Panc1 (cell line): Measurements from ENCODE around the gene PHIP. TPM values are rescaled to one million over a fixed set of nuclear protein-coding genes. Genes with fewer than 3 reads are reported as not detected.

Experiments
- ATAC-seq: fragments of 200-7000 bp; cut with Tn5 transposase; 2 replicates; pipeline ENCODE4 v1.9.1; 2020; ENCODE audit warnings: mild to moderate bottlenecking, moderate library complexity
- BruUV-seq: library from RNA; stranded (reverse); fragments of 400-500 nt; replicated peaks from 2 replicates; lab custom pipeline; 2021; lab: Mats Ljungman, UMichigan
- CTCF ChIA-PET: fragments of 300-600 bp; sonication (Branson Sonifier 250); formaldehyde crosslinking; loops from one replicate; lab custom pipeline; 2022; ENCODE audit warnings: antibody characterized with exemption; lab: Charles Lee
- POLR2A ChIA-PET: fragments of 300-600 bp; sonication (Branson Sonifier 250); formaldehyde crosslinking; loops from one replicate; lab custom pipeline; 2022; ENCODE audit warnings: antibody characterized with exemption; lab: Charles Lee
- DNase-seq: peaks from one replicate; pipeline ENCODE4 v3.0.0-alpha.2; 2010; ENCODE audit warnings: low read depth, low spot score
- H3K27ac ChIP-seq: 2 replicates; pipeline ENCODE4 v1.5.1; 2011; ENCODE audit warnings: mild to moderate bottlenecking, low read length, inconsistent platforms
- H3K27me3 ChIP-seq: fragments of 200-500 bp; sonication (Bioruptor generic); 2 replicates; pipeline ENCODE4 v1.6.0; 2014; ENCODE audit warnings: low read length, inconsistent platforms; ENCODE audit not compliant: control insufficient read depth, insufficient read depth
- H3K36me3 ChIP-seq: fragments of 200-500 bp; sonication (Bioruptor generic); 2 replicates; pipeline ENCODE4 v1.5.1; 2014; ENCODE audit warnings: inconsistent platforms, mild to moderate bottlenecking, low read length, moderate library complexity; ENCODE audit not compliant: control insufficient read depth, insufficient read depth
- H3K4me1 ChIP-seq: 2 replicates; pipeline ENCODE4 v1.5.1; 2011; ENCODE audit warnings: inconsistent platforms, mild to moderate bottlenecking, low read length, moderate library complexity; ENCODE audit not compliant: control insufficient read depth, insufficient read depth
- H3K4me3 ChIP-seq, 2 experiments: 2 replicates each; pipeline ENCODE4 v1.5.1; 2011 to 2012; ENCODE audit warnings: low read depth in 2 of 2, low read length in 2 of 2, mild to moderate bottlenecking in 2 of 2, inconsistent platforms in 1 of 2, moderate library complexity in 1 of 2
- H3K9me3 ChIP-seq: fragments of 200-500 bp; sonication (Bioruptor generic); 2 replicates; pipeline ENCODE4 v1.5.1; 2014; ENCODE audit warnings: low read depth, mild to moderate bottlenecking, inconsistent platforms, low read length, moderate library complexity; ENCODE audit not compliant: control insufficient read depth, insufficient read depth
- CTCF ChIP-seq: fragments of 450-650 bp; IDR thresholded peaks from 2 replicates; pipeline ENCODE4 v1.5.1; 2017; ENCODE audit warnings: mild to moderate bottlenecking
- POLR2AphosphoS5 ChIP-seq: IDR thresholded peaks from 2 replicates; pipeline ENCODE4 v1.6.1; 2012; ENCODE audit warnings: mild to moderate bottlenecking, low read depth, low read length, moderate library complexity
- REST ChIP-seq, 2 experiments: IDR thresholded peaks; 2 replicates each; pipeline ENCODE4 v1.6.1; 2011 to 2012; ENCODE audit warnings: low read depth in 2 of 2, control low read depth in 1 of 2, low read length in 1 of 2, mild to moderate bottlenecking in 1 of 2, moderate library complexity in 1 of 2; ENCODE audit not compliant: insufficient read depth in 1 of 2
- SIN3A ChIP-seq: IDR thresholded peaks from 2 replicates; pipeline ENCODE4 v1.6.1; 2012; ENCODE audit warnings: low read depth, mild to moderate bottlenecking, low read length, moderate library complexity, borderline replicate concordance; ENCODE audit not compliant: insufficient read depth
- TCF7L2 ChIP-seq: IDR thresholded peaks from 2 replicates; pipeline ENCODE4 v1.6.1; 2011; ENCODE audit warnings: mild to moderate bottlenecking, low read depth, low read length, inconsistent platforms
- in situ Hi-C: cut with HindIII; loops from 2 replicates; pipeline ENCODE4 v1.10.0; 2016; ENCODE audit warnings: low sequenced_read_pairs, low pct_unique_long_range_greater_than_20kb
- intact Hi-C: fragments of 100-400 bp; cut with micrococcal nuclease; formaldehyde crosslinking; loops from one replicate; pipeline ENCODE4 v1.10.0; 2022; ENCODE audit not compliant: unreplicated experiment
- total RNA-seq: library from RNA; stranded (reverse); gene quantifications from one replicate; pipeline ENCODE4 v1.2.1, GENCODE V29; 2021; ENCODE audit not compliant: unreplicated experiment

Gene PHIP
- total RNA-seq, 1 experiment from 2014 or later, result 28.0 TPM

- Histone ChIP-seq H3K4me3 (no peak overlapping the region), H3K27me3 (no peaks in the 10 kb centered on the region), H3K4me1 (no peaks in the 10 kb centered on the region), H3K27ac (no peak overlapping the region), H3K9me3 (no peaks in the 10 kb centered on the region), H3K36me3 (peaks cover 28% of the 10 kb centered on the region; the same call in 1 of the 2 replicates)
- ChIA-PET CTCF (interaction anchor here (0.6 kb wide), 1 partner anchor 31 kb away, joined by 3 read pairs; no protein-coding TSS in a partner anchor), POLR2A (interaction anchor here (0.8 to 0.9 kb wide), 2 partner anchors 17 to 369 kb away, joined by 6 to 10 read pairs; no protein-coding TSS in a partner anchor)
- TF ChIP-seq SIN3A (no peak), CTCF (peak; percentile 60; the same call in 1 of the 2 replicates)
- peak; percentile 4 for DNase-seq
- ATAC-seq, result peak; percentile 75; the same call in 1 of the 2 replicates
- no TSS peak for BruUV-seq
- intact Hi-C loops, result no loop called here
- in situ Hi-C loops, result no loop called here
Measured at GRCh38 chr6:79048611-79049010, 29.4 kb downstream of the PHIP start.

GRCh38 chr6:79047072-79047471 is 31.0 kb downstream of the PHIP start:
- CTCF ChIA-PET, result no interaction called here

More at GRCh38 chr6:79047072-79047471, 31.0 kb downstream of the PHIP start:
- no peaks in the 10 kb centered on the region for H3K27me3 ChIP-seq
- POLR2A ChIA-PET, result no interaction called here
- intact Hi-C loops, result no loop called here
- no peak overlapping the region for H3K27ac ChIP-seq
- no peak for ATAC-seq
- no peaks in the 10 kb centered on the region for H3K4me1 ChIP-seq
- peaks cover 33% of the 10 kb centered on the region for H3K36me3 ChIP-seq
- BruUV-seq, result no TSS peak
- in situ Hi-C loops, result no loop called here
- DNase-seq, result no peak
- no peaks in the 10 kb centered on the region for H3K9me3 ChIP-seq
- TF ChIP-seq SIN3A (no peak), CTCF (no peak), TCF7L2 (no peak), POLR2AphosphoS5 (no peak), REST (IDR thresholded peaks at IDR 0.05; ENCODE audit: insufficient read depth in 1 of 2, low read depth in 2 of 2, low read length in 1 of 2) (no peak)
- no peak overlapping the region for H3K4me3 ChIP-seq
